Naive thymus-derived CD4-positive, alpha-beta T cell (primary cell): ENCODE results near the gene DPH6. TPM values are rescaled to one million over a fixed set of nuclear protein-coding genes. Genes with fewer than 3 reads are reported as not detected.

Experiments used
- ATAC-seq: fragments of 150-1000 bp; cut with Tn5 transposase; 2 replicates; pipeline ENCODE4 v1.10.0; 2021; ENCODE audit warnings: mild to moderate bottlenecking, moderate library complexity
- CTCF ChIA-PET: fragments of 350-600 bp; sonication (Branson Sonifier 250); formaldehyde crosslinking; loops from one replicate; lab custom pipeline; 2021; ENCODE audit warnings: antibody characterized with exemption; lab: Charles Lee
- POLR2A ChIA-PET: fragments of 350-600 bp; sonication (Branson Sonifier 250); formaldehyde crosslinking; loops from one replicate; lab custom pipeline; 2021; ENCODE audit warnings: antibody characterized with exemption, inconsistent platforms; lab: Charles Lee
- DNase-seq, 9 donors: peaks; one replicate each; pipeline versions ENCODE4 v3.0.0 to v3.0.0-alpha.2; 2020 to 2022; ENCODE audit warnings: mixed read lengths in 1 of 9
- H3K27ac ChIP-seq: one replicate; pipeline ENCODE4 v1.7.0; 2013; ENCODE audit warnings: mild to moderate bottlenecking, low read depth, low read length, moderate library complexity
- H3K27me3 ChIP-seq, 2 donors: one replicate each; pipeline ENCODE4 v1.7.0; 2013; ENCODE audit warnings: low read length in 2 of 2, mild to moderate bottlenecking in 2 of 2, moderate library complexity in 2 of 2; ENCODE audit not compliant: control insufficient read depth in 2 of 2, insufficient read depth in 2 of 2
- H3K36me3 ChIP-seq, 3 experiments: 1 replicate in 2 of 3; 2 replicates in 1 of 3; pipeline ENCODE4 v1.7.0; 2013; ENCODE audit warnings: low read length in 3 of 3, mild to moderate bottlenecking in 3 of 3, moderate library complexity in 1 of 3; ENCODE audit not compliant: insufficient read depth in 3 of 3, control insufficient read depth in 2 of 3
- H3K4me1 ChIP-seq, 2 donors: one replicate each; pipeline ENCODE4 v1.7.0; 2013; ENCODE audit warnings: low read length in 2 of 2, mild to moderate bottlenecking in 2 of 2, moderate library complexity in 1 of 2; ENCODE audit not compliant: control insufficient read depth in 2 of 2, insufficient read depth in 2 of 2
- H3K4me3 ChIP-seq: 2 replicates; pipeline ENCODE4 v1.7.0; 2013; ENCODE audit warnings: mild to moderate bottlenecking, low read length
- H3K9me3 ChIP-seq, 3 experiments: 1 replicate in 2 of 3; 2 replicates in 1 of 3; pipeline ENCODE4 v1.7.0; 2013; ENCODE audit warnings: low read length in 3 of 3; ENCODE audit not compliant: control insufficient read depth in 2 of 3
- H3K27ac Mint-ChIP-seq, 9 donors: one replicate each; pipeline ENCODE4 v1.8.0; 2020 to 2022; ENCODE audit warnings: mixed read lengths in 9 of 9, mild to moderate bottlenecking in 8 of 9, moderate library complexity in 5 of 9, inconsistent platforms in 2 of 9
- H3K27me3 Mint-ChIP-seq, 5 donors: one replicate each; pipeline ENCODE4 v1.8.0; 2021 to 2022; ENCODE audit warnings: mixed read lengths in 5 of 5, mild to moderate bottlenecking in 1 of 5
- H3K36me3 Mint-ChIP-seq, 5 donors: one replicate each; pipeline ENCODE4 v1.8.0; 2020 to 2022; ENCODE audit warnings: mixed read lengths in 5 of 5, mild to moderate bottlenecking in 3 of 5, inconsistent platforms in 1 of 5
- H3K4me1 Mint-ChIP-seq, 7 donors: one replicate each; pipeline ENCODE4 v1.8.0; 2020 to 2022; ENCODE audit warnings: mixed read lengths in 7 of 7, mild to moderate bottlenecking in 3 of 7, inconsistent platforms in 1 of 7
- H3K4me3 Mint-ChIP-seq, 10 donors: one replicate each; pipeline ENCODE4 v1.8.0; 2020 to 2022; ENCODE audit warnings: mild to moderate bottlenecking in 10 of 10, mixed read lengths in 10 of 10, moderate library complexity in 6 of 10, inconsistent platforms in 2 of 10
- H3K9me3 Mint-ChIP-seq, 11 donors: one replicate each; pipeline ENCODE4 v1.8.0; 2020 to 2022; ENCODE audit warnings: mixed read lengths in 11 of 11, mild to moderate bottlenecking in 4 of 11, inconsistent platforms in 1 of 11, moderate library complexity in 1 of 11
- intact Hi-C, 2 donors: fragments of 100-400 bp; cut with micrococcal nuclease; formaldehyde crosslinking; loops; one replicate each; pipeline ENCODE4 v1.15.1; 2023
- polyA plus RNA-seq, 2 donors: library from polyadenylated mRNA; unstranded; fragments of 300-500 nt; fragmentation: Illumina TruSeq; gene quantifications; one replicate each; pipeline ENCODE4 v1.2.3, GENCODE V29; 2021
- total RNA-seq, 6 experiments: library from RNA in 5 of 6; stranded (reverse) in 5 of 6; gene quantifications; 1 replicate in 5 of 6; 2 replicates in 1 of 6; pipeline ENCODE4 v1.2.3 and lab custom pipeline; 2021 to 2026

DPH6 gene
- total and polyA plus RNA-seq, 7 experiments from 2014 or later = 10.5 to 28.9 (median 14.8) TPM

- ChIA-PET CTCF (no interaction called here), POLR2A (no interaction called here)
- H3K9me3 Mint-ChIP-seq = no peaks in the 10 kb centered on the region
- Histone ChIP-seq H3K27ac (no peak overlapping the region), H3K9me3 (no peaks in the 10 kb centered on the region), H3K4me3 (no peak overlapping the region), H3K27me3 (no peaks in the 10 kb centered on the region), H3K36me3 (no peaks in the 10 kb centered on the region), H3K4me1 (no peaks in the 10 kb centered on the region)
- intact Hi-C loops = no loop called here
- no peak for ATAC-seq
- peaks cover 0 to 38% (median 27%) of the 10 kb centered on the region in 5 donors for H3K36me3 Mint-ChIP-seq
- H3K27me3 Mint-ChIP-seq = no peaks in the 10 kb centered on the region
- H3K27ac Mint-ChIP-seq = no peak overlapping the region
- H3K4me3 Mint-ChIP-seq = no peak overlapping the region
- no peak for DNase-seq
- peaks cover 0 to 1% (median 0%) of the 10 kb centered on the region in 7 donors for H3K4me1 Mint-ChIP-seq
Observed at GRCh38 chr15:35450492-35450891, 95.5 kb downstream of the DPH6 start.

GRCh38 chr15:35448294-35448693 lies 97.7 kb downstream of the DPH6 start:
- H3K4me3 ChIP-seq = no peak overlapping the region
- DNase-seq (no peak), ATAC-seq (no peak)
- Mint-ChIP-seq H3K27ac (no peak overlapping the region), H3K4me1 (peaks cover 0 to 1% (median 0%) of the 10 kb centered on the region in 7 donors), H3K4me3 (no peak overlapping the region), H3K36me3 (peaks cover 0 to 34% (median 27%) of the 10 kb centered on the region in 5 donors), H3K27me3 (no peaks in the 10 kb centered on the region), H3K9me3 (no peaks in the 10 kb centered on the region)
- intact Hi-C loops = no loop called here
- H3K4me1 ChIP-seq = no peaks in the 10 kb centered on the region
- no peaks in the 10 kb centered on the region for H3K27me3 ChIP-seq
- ChIA-PET CTCF (no interaction called here), POLR2A (no interaction called here)
- no peaks in the 10 kb centered on the region for H3K9me3 ChIP-seq
- no peak overlapping the region for H3K27ac ChIP-seq
- H3K36me3 ChIP-seq = no peaks in the 10 kb centered on the region

- Mint-ChIP-seq H3K4me1 (no peaks in the 10 kb centered on the region), H3K9me3 (peaks cover 0 to 4% (median 0%) of the 10 kb centered on the region in 11 donors), H3K36me3 (peaks cover 0 to 39% (median 35%) of the 10 kb centered on the region in 5 donors), H3K4me3 (no peak overlapping the region), H3K27me3 (no peaks in the 10 kb centered on the region), H3K27ac (no peak overlapping the region)
- no peak overlapping the region for H3K4me3 ChIP-seq
- no peak for DNase-seq
- H3K9me3 ChIP-seq = no peaks in the 10 kb centered on the region
- no peak for ATAC-seq
- POLR2A ChIA-PET = no interaction called here
- no peaks in the 10 kb centered on the region for H3K36me3 ChIP-seq
- H3K27me3 ChIP-seq = no peaks in the 10 kb centered on the region
- H3K4me1 ChIP-seq = no peaks in the 10 kb centered on the region
- CTCF ChIA-PET = no interaction called here
- no peak overlapping the region for H3K27ac ChIP-seq
- intact Hi-C loops = no loop called here
Observed at GRCh38 chr15:35445891-35446290, 100.1 kb downstream of the DPH6 start.

GRCh38 chr15:35444557-35445204 lies 101.3 kb downstream of the DPH6 start:
- POLR2A ChIA-PET = no interaction called here
- peaks cover 2 to 42% (median 38%) of the 10 kb centered on the region in 5 donors for H3K36me3 Mint-ChIP-seq
- ATAC-seq (no peak), DNase-seq (peak in 2 of 9 donors; percentile 1)
- H3K4me1 Mint-ChIP-seq = no peaks in the 10 kb centered on the region
- CTCF ChIA-PET = interaction anchor here (0.7 to 1.8 kb wide), 4 partner anchors 10 to 366 kb away, joined by 3 to 9 read pairs (median 4); no protein-coding TSS in a partner anchor
- no peaks in the 10 kb centered on the region for H3K27me3 Mint-ChIP-seq
- no peak overlapping the region for H3K4me3 ChIP-seq
- no peaks in the 10 kb centered on the region for H3K27me3 ChIP-seq
- peaks cover 0 to 7% (median 0%) of the 10 kb centered on the region in 11 donors for H3K9me3 Mint-ChIP-seq
- H3K4me1 ChIP-seq = no peaks in the 10 kb centered on the region
- H3K27ac ChIP-seq = no peak overlapping the region
- no peak overlapping the region for H3K4me3 Mint-ChIP-seq
- H3K27ac Mint-ChIP-seq = no peak overlapping the region
- intact Hi-C loops = loop anchor here (1.0 to 5.0 kb wide), 2 partner anchors 157 to 366 kb away; no protein-coding TSS in a partner anchor
- H3K36me3 ChIP-seq = no peaks in the 10 kb centered on the region
- no peaks in the 10 kb centered on the region for H3K9me3 ChIP-seq

GRCh38 chr15:35443376-35443775 lies 102.6 kb downstream of the DPH6 start:
- H3K4me3 ChIP-seq = no peak overlapping the region
- Mint-ChIP-seq H3K9me3 (peaks cover 0 to 7% (median 0%) of the 10 kb centered on the region in 11 donors), H3K4me3 (no peak overlapping the region), H3K27me3 (no peaks in the 10 kb centered on the region), H3K27ac (no peak overlapping the region), H3K36me3 (peaks cover 2 to 46% (median 39%) of the 10 kb centered on the region in 5 donors), H3K4me1 (no peaks in the 10 kb centered on the region)
- intact Hi-C loops = loop anchor here in 1 of 2 donors (5.0 kb wide), 1 partner anchor 156 kb away; no protein-coding TSS in a partner anchor
- DNase-seq = no peak
- CTCF ChIA-PET = interaction anchor here (1.8 kb wide), 1 partner anchor 364 kb away, joined by 9 read pairs; no protein-coding TSS in a partner anchor
- H3K27me3 ChIP-seq = no peaks in the 10 kb centered on the region
- ATAC-seq = no peak
- POLR2A ChIA-PET = no interaction called here
- H3K4me1 ChIP-seq = no peaks in the 10 kb centered on the region
- no peaks in the 10 kb centered on the region for H3K9me3 ChIP-seq
- no peak overlapping the region for H3K27ac ChIP-seq
- no peaks in the 10 kb centered on the region for H3K36me3 ChIP-seq

- no peaks in the 10 kb centered on the region for H3K4me1 Mint-ChIP-seq
- H3K4me3 Mint-ChIP-seq = no peak overlapping the region
- no peak for ATAC-seq
Observed at GRCh38 chr15:35442742-35443141, 103.2 kb downstream of the DPH6 start.

More at GRCh38 chr15:35442742-35443141, 103.2 kb downstream of the DPH6 start:
- Histone ChIP-seq H3K27ac (no peak overlapping the region), H3K36me3 (no peaks in the 10 kb centered on the region), H3K4me3 (no peak overlapping the region), H3K27me3 (no peaks in the 10 kb centered on the region), H3K9me3 (no peaks in the 10 kb centered on the region), H3K4me1 (no peaks in the 10 kb centered on the region)
- intact Hi-C loops = loop anchor here in 1 of 2 donors (5.0 kb wide), 1 partner anchor 155 kb away; no protein-coding TSS in a partner anchor
- CTCF ChIA-PET = no interaction called here
- H3K27me3 Mint-ChIP-seq = no peaks in the 10 kb centered on the region
- POLR2A ChIA-PET = no interaction called here
- H3K27ac Mint-ChIP-seq = no peak overlapping the region
- DNase-seq = no peak
- peaks cover 2 to 50% (median 39%) of the 10 kb centered on the region in 5 donors for H3K36me3 Mint-ChIP-seq
- H3K9me3 Mint-ChIP-seq = peaks cover 0 to 7% (median 0%) of the 10 kb centered on the region in 11 donors
